Thyroid gland (tissue), 4 donors: Measurements from ENCODE around the gene KCNH6.

Experiments used
- POLR2A ChIP-seq, 2 donors: fragments of 450-650 bp; IDR thresholded peaks; one replicate each; pipeline ENCODE4 v1.6.1; 2017; ENCODE audit warnings: antibody characterized with exemption in 2 of 2, mild to moderate bottlenecking in 2 of 2, moderate library complexity in 1 of 2
- TF ChIP-seq, protein P1 (sequence below), 6 experiments: fragments of 200-600 bp in 3 of 6; fragments of 450-650 bp in 3 of 6; sonication (generic) in 3 of 6; IDR thresholded peaks; one replicate each; pipeline ENCODE4 v1.5.1; 2016 to 2019; ENCODE audit warnings: antibody characterized with exemption in 6 of 6, mild to moderate bottlenecking in 2 of 6, inconsistent platforms in 1 of 6, moderate library complexity in 1 of 6

DNA sequence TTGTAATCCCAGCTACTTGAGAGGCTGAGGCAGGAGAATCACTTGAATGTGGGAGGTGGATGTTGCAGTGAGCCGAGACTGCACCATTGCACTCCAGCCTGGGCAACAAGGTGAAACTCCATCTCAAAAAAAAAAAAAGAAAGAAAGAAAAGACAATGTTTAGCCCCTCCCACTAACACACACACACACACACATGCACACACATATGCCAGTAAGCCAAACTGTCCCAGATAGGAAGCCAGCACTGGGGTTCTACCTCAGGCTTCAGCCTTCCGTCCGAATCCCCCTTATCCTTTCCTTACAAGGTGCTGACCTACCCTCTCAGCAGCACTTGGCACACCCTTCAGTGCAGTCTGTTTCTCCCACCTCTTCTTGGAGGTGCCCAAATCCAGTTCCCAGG lies 8.7 kb upstream of the KCNH6 start:
- TF ChIP-seq, protein P1, sequence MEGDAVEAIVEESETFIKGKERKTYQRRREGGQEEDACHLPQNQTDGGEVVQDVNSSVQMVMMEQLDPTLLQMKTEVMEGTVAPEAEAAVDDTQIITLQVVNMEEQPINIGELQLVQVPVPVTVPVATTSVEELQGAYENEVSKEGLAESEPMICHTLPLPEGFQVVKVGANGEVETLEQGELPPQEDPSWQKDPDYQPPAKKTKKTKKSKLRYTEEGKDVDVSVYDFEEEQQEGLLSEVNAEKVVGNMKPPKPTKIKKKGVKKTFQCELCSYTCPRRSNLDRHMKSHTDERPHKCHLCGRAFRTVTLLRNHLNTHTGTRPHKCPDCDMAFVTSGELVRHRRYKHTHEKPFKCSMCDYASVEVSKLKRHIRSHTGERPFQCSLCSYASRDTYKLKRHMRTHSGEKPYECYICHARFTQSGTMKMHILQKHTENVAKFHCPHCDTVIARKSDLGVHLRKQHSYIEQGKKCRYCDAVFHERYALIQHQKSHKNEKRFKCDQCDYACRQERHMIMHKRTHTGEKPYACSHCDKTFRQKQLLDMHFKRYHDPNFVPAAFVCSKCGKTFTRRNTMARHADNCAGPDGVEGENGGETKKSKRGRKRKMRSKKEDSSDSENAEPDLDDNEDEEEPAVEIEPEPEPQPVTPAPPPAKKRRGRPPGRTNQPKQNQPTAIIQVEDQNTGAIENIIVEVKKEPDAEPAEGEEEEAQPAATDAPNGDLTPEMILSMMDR (IDR thresholded peaks at IDR 0.05): no peak
- no peak for TF ChIP-seq POLR2A (IDR thresholded peaks at IDR 0.05)
